ENCODE measurements around the gene ZDHHC1. TPM values are rescaled to one million over a fixed set of nuclear protein-coding genes. Genes with fewer than 3 reads are reported as not detected.

ZDHHC1 gene
- total and polyA plus RNA-seq, 2 of the 13 experiments (the other 11 are each of a cell fraction or from before 2014, with no cell fraction given) = 0.51 to 1.1 TPM

DNA sequence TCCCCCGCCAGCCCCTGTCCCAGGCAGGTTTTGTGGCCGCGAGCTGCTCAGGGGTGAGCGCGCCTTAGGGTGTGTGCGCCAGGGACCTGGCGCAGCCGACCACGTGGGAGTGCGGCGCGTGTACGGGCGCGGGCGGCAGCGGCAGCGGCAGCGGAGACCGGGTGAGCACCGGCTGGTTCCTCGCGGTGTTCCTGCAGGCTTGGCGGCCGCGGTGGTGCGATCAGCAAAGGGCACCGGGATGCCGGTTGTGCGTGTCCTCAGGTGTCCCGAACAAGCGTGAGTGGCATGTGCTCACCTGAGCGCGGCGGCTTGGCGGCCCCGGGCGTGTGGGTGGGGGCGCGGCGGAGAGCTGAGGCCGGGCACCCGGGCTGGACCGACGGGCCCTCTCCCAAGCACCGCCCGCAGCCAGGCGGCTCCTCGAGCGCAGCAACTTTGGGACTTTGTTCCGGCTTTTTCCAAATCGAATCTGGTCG, 14.3 kb upstream of the ZDHHC1 start (continued):
- no peak; the same call in 1 of the 2 replicates for TF ChIP-seq RARA (CRISPR knock-in tag; IDR thresholded peaks at IDR 0.05)
- TF ChIP-seq, protein P1, sequence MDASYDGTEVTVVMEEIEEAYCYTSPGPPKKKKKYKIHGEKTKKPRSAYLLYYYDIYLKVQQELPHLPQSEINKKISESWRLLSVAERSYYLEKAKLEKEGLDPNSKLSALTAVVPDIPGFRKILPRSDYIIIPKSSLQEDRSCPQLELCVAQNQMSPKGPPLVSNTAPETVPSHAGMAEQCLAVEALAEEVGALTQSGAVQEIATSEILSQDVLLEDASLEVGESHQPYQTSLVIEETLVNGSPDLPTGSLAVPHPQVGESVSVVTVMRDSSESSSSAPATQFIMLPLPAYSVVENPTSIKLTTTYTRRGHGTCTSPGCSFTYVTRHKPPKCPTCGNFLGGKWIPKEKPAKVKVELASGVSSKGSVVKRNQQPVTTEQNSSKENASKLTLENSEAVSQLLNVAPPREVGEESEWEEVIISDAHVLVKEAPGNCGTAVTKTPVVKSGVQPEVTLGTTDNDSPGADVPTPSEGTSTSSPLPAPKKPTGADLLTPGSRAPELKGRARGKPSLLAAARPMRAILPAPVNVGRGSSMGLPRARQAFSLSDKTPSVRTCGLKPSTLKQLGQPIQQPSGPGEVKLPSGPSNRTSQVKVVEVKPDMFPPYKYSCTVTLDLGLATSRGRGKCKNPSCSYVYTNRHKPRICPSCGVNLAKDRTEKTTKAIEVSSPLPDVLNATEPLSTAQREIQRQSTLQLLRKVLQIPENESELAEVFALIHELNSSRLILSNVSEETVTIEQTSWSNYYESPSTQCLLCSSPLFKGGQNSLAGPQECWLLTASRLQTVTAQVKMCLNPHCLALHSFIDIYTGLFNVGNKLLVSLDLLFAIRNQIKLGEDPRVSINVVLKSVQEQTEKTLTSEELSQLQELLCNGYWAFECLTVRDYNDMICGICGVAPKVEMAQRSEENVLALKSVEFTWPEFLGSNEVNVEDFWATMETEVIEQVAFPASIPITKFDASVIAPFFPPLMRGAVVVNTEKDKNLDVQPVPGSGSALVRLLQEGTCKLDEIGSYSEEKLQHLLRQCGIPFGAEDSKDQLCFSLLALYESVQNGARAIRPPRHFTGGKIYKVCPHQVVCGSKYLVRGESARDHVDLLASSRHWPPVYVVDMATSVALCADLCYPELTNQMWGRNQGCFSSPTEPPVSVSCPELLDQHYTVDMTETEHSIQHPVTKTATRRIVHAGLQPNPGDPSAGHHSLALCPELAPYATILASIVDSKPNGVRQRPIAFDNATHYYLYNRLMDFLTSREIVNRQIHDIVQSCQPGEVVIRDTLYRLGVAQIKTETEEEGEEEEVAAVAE (CRISPR knock-in tag; IDR thresholded peaks at IDR 0.05; ENCODE audit: borderline replicate concordance) = no peak
- TF ChIP-seq, protein P2, sequence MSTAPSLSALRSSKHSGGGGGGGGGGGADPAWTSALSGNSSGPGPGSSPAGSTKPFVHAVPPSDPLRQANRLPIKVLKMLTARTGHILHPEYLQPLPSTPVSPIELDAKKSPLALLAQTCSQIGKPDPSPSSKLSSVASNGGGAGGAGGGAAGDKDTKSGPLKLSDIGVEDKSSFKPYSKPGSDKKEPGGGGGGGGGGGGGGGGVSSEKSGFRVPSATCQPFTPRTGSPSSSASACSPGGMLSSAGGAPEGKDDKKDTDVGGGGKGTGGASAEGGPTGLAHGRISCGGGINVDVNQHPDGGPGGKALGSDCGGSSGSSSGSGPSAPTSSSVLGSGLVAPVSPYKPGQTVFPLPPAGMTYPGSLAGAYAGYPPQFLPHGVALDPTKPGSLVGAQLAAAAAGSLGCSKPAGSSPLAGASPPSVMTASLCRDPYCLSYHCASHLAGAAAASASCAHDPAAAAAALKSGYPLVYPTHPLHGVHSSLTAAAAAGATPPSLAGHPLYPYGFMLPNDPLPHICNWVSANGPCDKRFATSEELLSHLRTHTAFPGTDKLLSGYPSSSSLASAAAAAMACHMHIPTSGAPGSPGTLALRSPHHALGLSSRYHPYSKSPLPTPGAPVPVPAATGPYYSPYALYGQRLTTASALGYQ (CRISPR knock-in tag; IDR thresholded peaks at IDR 0.05) = no peak
- TF ChIP-seq HDAC2 (CRISPR knock-in tag; IDR thresholded peaks at IDR 0.05) = peak; percentile 31; the same call in 1 of the 2 replicates
- TF ChIP-seq ELF3 (CRISPR knock-in tag; IDR thresholded peaks at IDR 0.05) = no peak
- TF ChIP-seq, protein P3, sequence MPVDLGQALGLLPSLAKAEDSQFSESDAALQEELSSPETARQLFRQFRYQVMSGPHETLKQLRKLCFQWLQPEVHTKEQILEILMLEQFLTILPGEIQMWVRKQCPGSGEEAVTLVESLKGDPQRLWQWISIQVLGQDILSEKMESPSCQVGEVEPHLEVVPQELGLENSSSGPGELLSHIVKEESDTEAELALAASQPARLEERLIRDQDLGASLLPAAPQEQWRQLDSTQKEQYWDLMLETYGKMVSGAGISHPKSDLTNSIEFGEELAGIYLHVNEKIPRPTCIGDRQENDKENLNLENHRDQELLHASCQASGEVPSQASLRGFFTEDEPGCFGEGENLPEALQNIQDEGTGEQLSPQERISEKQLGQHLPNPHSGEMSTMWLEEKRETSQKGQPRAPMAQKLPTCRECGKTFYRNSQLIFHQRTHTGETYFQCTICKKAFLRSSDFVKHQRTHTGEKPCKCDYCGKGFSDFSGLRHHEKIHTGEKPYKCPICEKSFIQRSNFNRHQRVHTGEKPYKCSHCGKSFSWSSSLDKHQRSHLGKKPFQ (CRISPR knock-in tag; IDR thresholded peaks at IDR 0.05; ENCODE audit: insufficient replicate concordance) = peak; percentile 78
- TF ChIP-seq, protein P4, sequence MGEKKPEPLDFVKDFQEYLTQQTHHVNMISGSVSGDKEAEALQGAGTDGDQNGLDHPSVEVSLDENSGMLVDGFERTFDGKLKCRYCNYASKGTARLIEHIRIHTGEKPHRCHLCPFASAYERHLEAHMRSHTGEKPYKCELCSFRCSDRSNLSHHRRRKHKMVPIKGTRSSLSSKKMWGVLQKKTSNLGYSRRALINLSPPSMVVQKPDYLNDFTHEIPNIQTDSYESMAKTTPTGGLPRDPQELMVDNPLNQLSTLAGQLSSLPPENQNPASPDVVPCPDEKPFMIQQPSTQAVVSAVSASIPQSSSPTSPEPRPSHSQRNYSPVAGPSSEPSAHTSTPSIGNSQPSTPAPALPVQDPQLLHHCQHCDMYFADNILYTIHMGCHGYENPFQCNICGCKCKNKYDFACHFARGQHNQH (CRISPR knock-in tag; IDR thresholded peaks at IDR 0.05) = peak; percentile 33; the same call in 1 of the 2 replicates
- TF ChIP-seq ZNF776 (CRISPR knock-in tag; IDR thresholded peaks at IDR 0.05) = peak; percentile 95; the same call in 1 of the 2 replicates
- peak; percentile 85; the same call in 1 of the 2 replicates for TF ChIP-seq ZNF468 (CRISPR knock-in tag; IDR thresholded peaks at IDR 0.05)
- TF ChIP-seq BCL6 (CRISPR knock-in tag; IDR thresholded peaks at IDR 0.05) = 0 out of 2 replicates have a peak, but pooled peaks have one; percentile 26
- TF ChIP-seq SIX4 (CRISPR knock-in tag; IDR thresholded peaks at IDR 0.05) = no peak
- TF ChIP-seq, protein P5, sequence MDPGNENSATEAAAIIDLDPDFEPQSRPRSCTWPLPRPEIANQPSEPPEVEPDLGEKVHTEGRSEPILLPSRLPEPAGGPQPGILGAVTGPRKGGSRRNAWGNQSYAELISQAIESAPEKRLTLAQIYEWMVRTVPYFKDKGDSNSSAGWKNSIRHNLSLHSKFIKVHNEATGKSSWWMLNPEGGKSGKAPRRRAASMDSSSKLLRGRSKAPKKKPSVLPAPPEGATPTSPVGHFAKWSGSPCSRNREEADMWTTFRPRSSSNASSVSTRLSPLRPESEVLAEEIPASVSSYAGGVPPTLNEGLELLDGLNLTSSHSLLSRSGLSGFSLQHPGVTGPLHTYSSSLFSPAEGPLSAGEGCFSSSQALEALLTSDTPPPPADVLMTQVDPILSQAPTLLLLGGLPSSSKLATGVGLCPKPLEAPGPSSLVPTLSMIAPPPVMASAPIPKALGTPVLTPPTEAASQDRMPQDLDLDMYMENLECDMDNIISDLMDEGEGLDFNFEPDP (CRISPR knock-in tag; conservative IDR thresholded peaks at IDR 0.05) = no peak
- peak; percentile 87 for TF ChIP-seq TBX2 (CRISPR knock-in tag; IDR thresholded peaks at IDR 0.05; ENCODE audit: borderline replicate concordance)
- TF ChIP-seq, protein P6, sequence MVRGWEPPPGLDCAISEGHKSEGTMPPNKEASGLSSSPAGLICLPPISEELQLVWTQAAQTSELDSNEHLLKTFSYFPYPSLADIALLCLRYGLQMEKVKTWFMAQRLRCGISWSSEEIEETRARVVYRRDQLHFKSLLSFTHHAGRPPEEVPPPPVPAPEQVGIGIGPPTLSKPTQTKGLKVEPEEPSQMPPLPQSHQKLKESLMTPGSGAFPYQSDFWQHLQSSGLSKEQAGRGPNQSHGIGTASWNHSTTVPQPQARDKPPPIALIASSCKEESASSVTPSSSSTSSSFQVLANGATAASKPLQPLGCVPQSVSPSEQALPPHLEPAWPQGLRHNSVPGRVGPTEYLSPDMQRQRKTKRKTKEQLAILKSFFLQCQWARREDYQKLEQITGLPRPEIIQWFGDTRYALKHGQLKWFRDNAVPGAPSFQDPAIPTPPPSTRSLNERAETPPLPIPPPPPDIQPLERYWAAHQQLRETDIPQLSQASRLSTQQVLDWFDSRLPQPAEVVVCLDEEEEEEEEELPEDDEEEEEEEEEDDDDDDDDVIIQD (CRISPR knock-in tag; IDR thresholded peaks at IDR 0.05; ENCODE audit: low read depth) = no peak
- peak; percentile 85 for TF ChIP-seq ZFYVE20 (CRISPR knock-in tag; IDR thresholded peaks at IDR 0.05; ENCODE audit: borderline replicate concordance, low read depth)
- peak; percentile 67 for TF ChIP-seq POLR2AphosphoS5 (IDR thresholded peaks at IDR 0.05; ENCODE audit: low read depth, low read length)
- TF ChIP-seq HDAC6 (IDR thresholded peaks at IDR 0.05; ENCODE audit: low read depth, low read length) = no peak
- TF ChIP-seq PITX1 (CRISPR knock-in tag; IDR thresholded peaks at IDR 0.05) = no peak

Data from HepG2 (cell line).